Motor neuron (in vitro differentiated cells): ENCODE data around the gene CCDC9B. TPM values are rescaled to one million over a fixed set of nuclear protein-coding genes. Genes with fewer than 3 reads are reported as not detected.

ENCODE experiments used
- ATAC-seq, 8 experiments: fragments of 200-7000 bp; cut with Tn5 transposase; replicated peaks in 6 of 8; 2 replicates each; pipeline ENCODE4 v1.8.0; 2021; ENCODE audit warnings: mild to moderate bottlenecking in 8 of 8, moderate library complexity in 8 of 8
- H3K27ac ChIP-seq, 2 donors: fragments of 250-450 bp; sonication (Bioruptor Pico); 2 replicates each; pipeline ENCODE4 v1.9.0; 2021; ENCODE audit warnings: antibody characterized with exemption in 2 of 2, mild to moderate bottlenecking in 2 of 2, moderate library complexity in 1 of 2
- H3K4me1 ChIP-seq, 2 donors: fragments of 250-450 bp; sonication (Bioruptor Pico); replicated peaks in 1 of 2; 2 replicates each; pipeline ENCODE4 v1.6.1; 2021; ENCODE audit warnings: antibody characterized with exemption in 2 of 2, mild to moderate bottlenecking in 2 of 2, moderate library complexity in 1 of 2
- H3K4me3 ChIP-seq, 5 donors: fragments of 250-450 bp; sonication (Bioruptor Pico); 2 replicates each; pipeline ENCODE4 v1.9.0; 2021; ENCODE audit warnings: antibody characterized with exemption in 5 of 5, mild to moderate bottlenecking in 5 of 5, moderate library complexity in 4 of 5
- WGBS, 10 experiments: fragments of 450-650 bp; shearing (Covaris generic); methylation state at CpG; one replicate each; pipeline ENCODE4 v1.0.0; 2022; 5-methylcytosine and 5-hydroxymethylcytosine counted together
- in situ Hi-C, 9 experiments: fragments of 400-800 bp; cut with MboI; loops; one replicate each; pipeline ENCODE4 v1.15.0; 2021; ENCODE audit warnings: low sequenced_read_pairs in 9 of 9, low pct_unique_long_range_greater_than_20kb in 2 of 9; ENCODE audit not compliant: unreplicated experiment in 9 of 9
- total RNA-seq, 8 experiments: library from RNA; unstranded; fragments of 300-600 nt; gene quantifications; 2 replicates each; pipeline versions ENCODE4 v1.2.3 to v1.2.4, GENCODE V29; 2022

The CCDC9B gene
- total RNA-seq, 8 experiments from 2014 or later = 0.50 to 32.6 (median 1.9) TPM

GRCh38 chr15:40369971-40370370 is 29.2 kb upstream of the CCDC9B start:
- Histone ChIP-seq H3K4me3 (no peak overlapping the region), H3K4me1 (peaks cover 0 to 3% of the 10 kb centered on the region in 2 donors), H3K27ac (no peak overlapping the region)
- no peak for ATAC-seq
- 40 to 81% (median 67%) methylated on average over 2 to 3 of the region's 13 CpGs; no CpG with 5 or more reads in 6 of the 10 experiments for whole genome bisulfite sequencing, 10 experiments
- in situ Hi-C loops = no loop called here

- WGBS, 10 experiments = 40 to 100% methylated on average over 1 of the region's 10 CpGs; no CpG with 5 or more reads in 8 of the 10 experiments
- ATAC-seq = no peak
- Histone ChIP-seq H3K4me1 (peaks cover 0 to 3% of the 10 kb centered on the region in 2 donors), H3K27ac (no peak overlapping the region), H3K4me3 (no peak overlapping the region)
- in situ Hi-C loops = no loop called here
These were observed 28.7 kb upstream of the CCDC9B start for GRCh38 chr15:40369474-40369869.

DNA sequence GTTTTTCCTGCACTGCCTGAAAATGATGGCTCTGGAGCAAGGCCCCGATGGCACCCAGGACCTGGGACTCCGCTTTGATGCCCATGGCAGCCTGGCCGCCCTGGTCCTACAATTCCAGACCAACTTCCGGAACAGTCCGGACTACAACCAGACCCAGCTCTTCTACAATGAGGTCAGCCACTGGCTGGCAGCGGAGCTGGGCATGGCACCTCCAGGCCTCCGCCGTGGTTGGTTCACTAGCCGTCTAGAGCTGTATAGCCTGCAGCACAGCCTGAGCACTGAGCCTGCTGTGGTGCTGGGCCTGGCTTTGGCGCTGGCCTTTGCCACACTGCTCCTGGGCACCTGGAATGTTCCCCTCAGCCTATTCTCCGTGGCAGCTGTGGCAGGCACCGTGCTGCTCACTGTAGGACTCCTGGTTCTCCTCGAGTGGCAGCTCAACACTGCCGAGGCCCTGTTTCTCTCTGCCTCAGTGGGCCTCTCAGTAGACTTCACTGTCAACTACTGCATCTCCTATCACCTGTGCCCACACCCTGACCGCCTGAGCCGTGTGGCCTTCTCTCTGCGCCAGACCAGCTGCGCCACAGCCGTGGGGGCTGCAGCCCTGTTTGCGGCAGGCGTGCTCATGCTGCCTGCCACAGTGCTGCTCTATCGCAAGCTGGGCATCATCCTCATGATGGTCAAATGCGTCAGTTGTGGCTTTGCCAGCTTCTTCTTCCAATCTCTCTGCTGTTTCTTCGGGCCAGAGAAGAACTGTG is 28.2 kb upstream of the CCDC9B start:
- no peak overlapping the region for H3K27ac ChIP-seq

GRCh38 chr15:40367686-40368611 is 27.2 kb upstream of the CCDC9B start:
- peaks cover 0 to 3% of the 10 kb centered on the region in 2 donors for H3K4me1 ChIP-seq
- in situ Hi-C loops = no loop called here
- peak overlapping the region in 3 of 5 donors; percentile 6 to 17 (median 13) for H3K4me3 ChIP-seq
- peak; percentile 92 to 97 (median 94) for ATAC-seq
- H3K27ac ChIP-seq = no peak overlapping the region
- 13 to 45% (median 40%) methylated on average over 1 to 26 of the region's 91 CpGs; no CpG with 5 or more reads in 5 of the 10 experiments for WGBS, 10 experiments

More for the DNA sequence above, 28.2 kb upstream of the CCDC9B start:
- ATAC-seq = no peak
- WGBS, 10 experiments = 60 to 95% (median 80%) methylated on average over 1 to 8 of the region's 24 CpGs; no CpG with 5 or more reads in 3 of the 10 experiments
- in situ Hi-C loops = no loop called here
- Histone ChIP-seq H3K4me3 (no peak overlapping the region), H3K4me1 (peaks cover 0 to 3% of the 10 kb centered on the region in 2 donors)

GRCh38 chr15:40367371-40367685 is 26.6 kb upstream of the CCDC9B start:
- Histone ChIP-seq H3K4me1 (peaks cover 0 to 3% of the 10 kb centered on the region in 2 donors), H3K27ac (no peak overlapping the region), H3K4me3 (no peak overlapping the region)
- ATAC-seq = no peak
- WGBS, 10 experiments = 72 to 100% (median 90%) methylated on average over 2 to 3 of the region's 5 CpGs; no CpG with 5 or more reads in 7 of the 10 experiments
- in situ Hi-C loops = no loop called here

- WGBS, 10 experiments = 90 to 100% (median 98%) methylated on average over 1 to 9 of the region's 14 CpGs; no CpG with 5 or more reads in 2 of the 10 experiments
- Histone ChIP-seq H3K4me1 (peaks cover 0 to 3% of the 10 kb centered on the region in 2 donors), H3K27ac (no peak overlapping the region), H3K4me3 (no peak overlapping the region)
- in situ Hi-C loops = no loop called here
- ATAC-seq = no peak
These were observed 26.0 kb upstream of the CCDC9B start for GRCh38 chr15:40366457-40367370.

DNA sequence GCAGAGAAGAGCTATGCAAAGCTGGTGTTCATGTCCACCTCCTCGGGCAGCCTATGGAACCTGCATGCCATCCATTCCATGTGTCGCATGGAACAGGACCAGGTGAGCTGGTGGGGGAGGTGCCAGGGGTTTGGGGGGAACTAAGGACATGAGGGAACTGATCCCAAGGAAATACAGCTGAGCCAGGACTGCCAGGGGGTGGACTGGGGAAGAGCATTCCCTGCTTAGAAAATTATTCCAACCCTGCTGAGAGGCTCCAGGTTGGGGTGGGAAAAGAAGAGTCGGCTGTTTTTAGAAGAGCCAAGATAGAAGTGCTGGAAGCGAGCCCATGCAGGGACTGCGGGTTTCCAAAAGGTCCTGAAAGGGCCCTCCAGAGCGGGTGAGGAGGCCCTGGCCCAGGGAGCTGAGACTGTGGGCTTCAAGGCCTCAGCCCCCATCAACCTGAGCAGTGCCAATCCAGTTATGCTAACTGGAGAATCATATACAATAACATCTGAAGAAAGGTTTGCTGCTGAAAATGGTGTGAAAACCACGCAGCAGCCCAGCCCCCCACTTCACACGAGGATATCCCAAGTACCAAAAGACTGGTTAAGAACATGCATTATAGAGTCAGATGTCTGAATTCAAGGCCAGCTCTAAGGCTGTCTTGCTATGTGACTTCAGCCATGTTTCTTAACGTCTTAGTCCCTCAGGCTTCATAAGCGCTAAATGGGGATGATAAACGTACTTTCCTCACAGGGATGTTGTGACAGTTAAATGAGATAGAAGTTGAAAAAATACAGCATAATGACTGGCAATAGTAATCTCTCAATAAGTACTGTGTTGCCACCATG is 25.1 kb upstream of the CCDC9B start:
- H3K4me1 ChIP-seq = peaks cover 0 to 3% of the 10 kb centered on the region in 2 donors
- no peak overlapping the region for H3K4me3 ChIP-seq
- WGBS, 10 experiments = 69 to 87% (median 78%) methylated on average over 1 to 9 of the region's 11 CpGs; no CpG with 5 or more reads in 4 of the 10 experiments
- H3K27ac ChIP-seq = no peak overlapping the region
- no peak for ATAC-seq
- in situ Hi-C loops = no loop called here

GRCh38 chr15:40365016-40365415 is 24.3 kb upstream of the CCDC9B start:
- Histone ChIP-seq H3K4me1 (peaks cover 0 to 3% of the 10 kb centered on the region in 2 donors), H3K4me3 (no peak overlapping the region), H3K27ac (no peak overlapping the region)
- 67 to 100% (median 100%) methylated on average over 1 to 5 of the region's 5 CpGs; no CpG with 5 or more reads in 5 of the 10 experiments for WGBS, 10 experiments
- ATAC-seq = no peak
- in situ Hi-C loops = no loop called here

- ATAC-seq = peak in 3 of 8 experiments; percentile 28 to 64 (median 35)
- in situ Hi-C loops = no loop called here
- H3K27ac ChIP-seq = no peak overlapping the region
- 0 to 80% (median 60%) methylated on average over 1 to 5 of the region's 6 CpGs; no CpG with 5 or more reads in 4 of the 10 experiments for WGBS, 10 experiments
- peaks cover 0 to 4% of the 10 kb centered on the region in 2 donors for H3K4me1 ChIP-seq
- H3K4me3 ChIP-seq = no peak overlapping the region
These were observed 23.5 kb upstream of the CCDC9B start for GRCh38 chr15:40364251-40364650.

DNA sequence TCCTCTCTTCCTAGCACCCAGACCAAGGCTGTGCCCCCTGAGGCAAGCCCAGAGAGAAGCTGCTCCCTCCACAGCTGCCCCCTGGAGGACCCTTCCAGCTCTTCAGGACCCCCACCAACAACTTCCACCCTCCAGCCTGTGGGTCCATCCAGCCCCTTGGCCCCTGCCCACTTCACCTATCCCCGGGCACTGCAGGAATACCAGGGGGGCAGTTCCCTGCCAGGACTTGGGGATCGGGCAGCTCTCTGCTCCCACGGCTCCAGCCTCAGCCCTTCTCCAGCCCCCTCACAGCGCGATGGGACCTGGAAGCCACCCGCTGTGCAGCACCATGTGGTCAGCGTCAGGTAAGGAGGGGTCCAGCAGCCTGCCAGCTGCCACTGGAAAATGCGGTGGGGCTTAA is 22.9 kb upstream of the CCDC9B start:
- in situ Hi-C loops = no loop called here
- ATAC-seq = no peak

DNA sequence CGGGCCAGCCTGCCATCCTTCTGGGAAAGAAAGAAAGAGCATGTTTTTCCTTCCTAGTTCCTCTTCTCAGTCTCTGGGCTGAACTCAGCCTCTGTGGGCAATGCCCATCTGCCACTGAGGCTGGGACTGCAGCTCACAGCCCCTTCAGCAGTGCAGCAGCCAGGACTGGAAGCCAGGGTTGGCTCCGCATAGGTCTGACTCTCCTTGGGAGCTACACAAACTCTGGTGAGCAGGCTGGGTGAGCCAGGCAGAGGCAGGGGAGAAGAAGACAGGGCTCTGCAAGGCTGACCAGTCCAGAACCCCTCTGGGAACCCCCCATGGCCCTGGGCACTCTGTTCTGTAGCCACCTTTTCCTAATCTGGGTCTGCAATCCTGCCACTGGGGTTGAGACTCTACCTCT is 20.9 kb upstream of the CCDC9B start:
- Histone ChIP-seq H3K4me1 (peaks cover 7 to 15% of the 10 kb centered on the region in 2 donors), H3K4me3 (no peak overlapping the region), H3K27ac (no peak overlapping the region)
- in situ Hi-C loops = no loop called here
- WGBS, 10 experiments = 40 to 63% methylated on average over 1 to 2 of the region's 2 CpGs; no CpG with 5 or more reads in 8 of the 10 experiments
- no peak for ATAC-seq

More for the DNA sequence above, 22.9 kb upstream of the CCDC9B start:
- Histone ChIP-seq H3K4me3 (no peak overlapping the region), H3K27ac (no peak overlapping the region), H3K4me1 (peaks cover 0 to 11% of the 10 kb centered on the region in 2 donors)
- WGBS, 10 experiments = 46 to 100% (median 81%) methylated on average over 1 to 4 of the region's 8 CpGs; no CpG with 5 or more reads in 6 of the 10 experiments
